ENCODE results near the gene RBFOX2. TPM values are rescaled to one million over a fixed set of nuclear protein-coding genes. Genes with fewer than 3 reads are reported as not detected.

RBFOX2 gene
- total and polyA plus RNA-seq, 2 of the 8 experiments (the other 6 are each of a cell fraction or from before 2014, with no cell fraction given) = 121 to 122 TPM

GRCh38 chr22:36065462-36065774 lies 36.8 kb upstream of the RBFOX2 start:
- H3K56ac ChIP-seq (replicated peaks; ENCODE audit: insufficient read length, low read depth, low read length) = peak overlapping the region; percentile 0
- peak overlapping the region; percentile 55 to 70 (median 64) for H3K9ac ChIP-seq (replicated peaks in 1 of 4; ENCODE audit: extremely low read depth in 1 of 4, low read depth in 3 of 4, low read length in 3 of 4)
- no peaks in the 10 kb centered on the region for H3K9me3 ChIP-seq (ENCODE audit: insufficient read depth in 2 of 2, low read depth in 1 of 2, low read length in 1 of 2)
- peak overlapping the region; percentile 60; the same call in 1 of the 2 replicates for H4K8ac ChIP-seq (ENCODE audit: extremely low read depth, insufficient read depth, low read length)
- ChIA-PET CTCF (ENCODE audit: partially characterized antibody) (interaction anchor here (0.6 to 4.6 kb wide), 90 partner anchors 9 to 1918 kb away, joined by 3 to 55 read pairs (median 5); partner anchors contain the start of gene RBFOX2), POLR2A (ENCODE audit: partially characterized antibody) (interaction anchor here (0.8 to 2.3 kb wide), 7 partner anchors 9 to 435 kb away, joined by 3 to 8 read pairs (median 4); partner anchors contain the start of gene RBFOX2)
- H2BK20ac ChIP-seq (ENCODE audit: low read length) = no peak overlapping the region
- peak overlapping the region; percentile 38; the same call in 1 of the 2 replicates for H3K27ac ChIP-seq (ENCODE audit: low read depth, low read length)
- H2BK15ac ChIP-seq (ENCODE audit: low read length) = no peak overlapping the region
- H4K91ac ChIP-seq (replicated peaks; ENCODE audit: insufficient read length, low read length) = peak overlapping the region; percentile 1
- peak overlapping the region; percentile 11; the same call in 1 of the 2 replicates for H3K18ac ChIP-seq (ENCODE audit: extremely low read depth, low read length)
- H3K4me2 ChIP-seq (ENCODE audit: insufficient read depth in 1 of 2, low read depth in 2 of 2, low read length in 2 of 2) = peak overlapping the region; percentile 73 to 84
- peaks cover 0 to 4% (median 0%) of the 10 kb centered on the region in 4 experiments; a peak in 1 of 7 replicates for H3K27me3 ChIP-seq (replicated peaks in 1 of 4; ENCODE audit: control insufficient read depth in 3 of 4, extremely low read depth in 1 of 4, insufficient read depth in 3 of 4, low read length in 3 of 4)
- no peaks in the 10 kb centered on the region for H3K79me1 ChIP-seq (ENCODE audit: low read depth, low read length)
- H2AK5ac ChIP-seq (ENCODE audit: low read depth, low read length) = no peak overlapping the region
- DNase-seq (ENCODE audit: low read depth in 1 of 2, low spot score in 2 of 2) = no peak
- no peak for FAIRE-seq
- H2AFZ ChIP-seq (ENCODE audit: low read length) = peak overlapping the region; percentile 89
- H4K5ac ChIP-seq (ENCODE audit: insufficient read length, low read depth, low read length) = peak overlapping the region; percentile 41
- no peaks in the 10 kb centered on the region for H4K20me1 ChIP-seq (replicated peaks in 1 of 2; ENCODE audit: control insufficient read depth in 1 of 2, insufficient read depth in 2 of 2, low read length in 2 of 2)
- H3K4ac ChIP-seq (replicated peaks; ENCODE audit: insufficient read length, low read depth, low read length) = peak overlapping the region; percentile 0
- H3K79me2 ChIP-seq (ENCODE audit: control insufficient read depth in 1 of 2, insufficient read depth in 2 of 2, low read length in 2 of 2) = no peaks in the 10 kb centered on the region
- H3K36me3 ChIP-seq (ENCODE audit: control insufficient read depth in 2 of 4, insufficient read depth in 4 of 4, low read length in 3 of 4) = no peaks in the 10 kb centered on the region
- no peak overlapping the region for H2BK120ac ChIP-seq (replicated peaks; ENCODE audit: low read depth, low read length)
- TF ChIP-seq SP1 (IDR thresholded peaks at IDR 0.05; ENCODE audit: low read depth, low read length) (no peak), NRF1 (IDR thresholded peaks at IDR 0.05; ENCODE audit: low read depth, low read length) (no peak), TCF12 (IDR thresholded peaks at IDR 0.05; ENCODE audit: low read depth, low read length) (no peak), TEAD4 (IDR thresholded peaks at IDR 0.05; ENCODE audit: low read depth, low read length) (no peak), CBX8 (IDR thresholded peaks at IDR 0.05; ENCODE audit: borderline replicate concordance, low read depth, low read length) (no peak), SIN3A (conservative IDR thresholded peaks at IDR 0.05 in 1 of 2, IDR thresholded peaks at IDR 0.05 in 1 of 2; ENCODE audit: low read depth in 1 of 2, low read length in 2 of 2) (no peak), PHF8 (conservative IDR thresholded peaks at IDR 0.05; ENCODE audit: low read depth, low read length) (peak; percentile 57; the same call in 1 of the 2 replicates), USF2 (IDR thresholded peaks at IDR 0.05; ENCODE audit: low read length) (no peak), CREB1 (IDR thresholded peaks at IDR 0.05) (peak; percentile 6; the same call in 1 of the 2 replicates), RAD21 (IDR thresholded peaks at IDR 0.05 in 1 of 2, conservative IDR thresholded peaks at IDR 0.05 in 1 of 2; ENCODE audit: low read depth in 2 of 2, low read length in 2 of 2) (no peak), E2F6 (IDR thresholded peaks at IDR 0.05) (0 out of 2 replicates have a peak, but pooled peaks have one; percentile 60)
- peaks cover 0 to 5% (median 3%) of the 10 kb centered on the region in 4 experiments; a peak in 4 of 7 replicates for H3K4me1 ChIP-seq (replicated peaks in 1 of 4; ENCODE audit: control insufficient read depth in 3 of 4, insufficient read depth in 4 of 4, low read length in 3 of 4)
- H2BK5ac ChIP-seq (ENCODE audit: low read depth, low read length) = 0 out of 2 replicates have a peak overlapping the region, but pooled peaks have one; percentile 11
- H2BK12ac ChIP-seq (ENCODE audit: low read depth, low read length) = 0 out of 2 replicates have a peak overlapping the region, but pooled peaks have one; percentile 32
- H3K14ac ChIP-seq (ENCODE audit: insufficient read length) = no peak overlapping the region
- 26% methylated on average over 5 of the region's 5 CpGs; no CpG with 5 or more reads in 1 of the 2 experiments for WGBS, 2 experiments (ENCODE audit: extremely low coverage in 1 of 2, insufficient coverage in 1 of 2, insufficient read length in 1 of 2, insufficient replicate concordance in 2 of 2, low coverage in 1 of 2, low lambda C conversion rate in 2 of 2, missing lambda C conversion rate in 1 of 2)
- H3K23me2 ChIP-seq (ENCODE audit: low read depth, low read length) = no peaks in the 10 kb centered on the region
- peak overlapping the region; percentile 36 to 60 (median 40) for H3K4me3 ChIP-seq (ENCODE audit: extremely low read depth in 1 of 4, insufficient read depth in 2 of 4, low read depth in 3 of 4, low read length in 4 of 4)
- H3K23ac ChIP-seq (ENCODE audit: insufficient read length) = no peak overlapping the region

Data from H1 (cell line).